Embryonic facial prominence (tissue), 1 donor: Measurements from ENCODE around the gene RTP4.

Source experiments
- DNase-seq: peaks from one replicate; pipeline ENCODE4 v3.0.0-alpha.2; 2016; ENCODE audit errors: extremely low spot score

Gene RTP4, protein sequence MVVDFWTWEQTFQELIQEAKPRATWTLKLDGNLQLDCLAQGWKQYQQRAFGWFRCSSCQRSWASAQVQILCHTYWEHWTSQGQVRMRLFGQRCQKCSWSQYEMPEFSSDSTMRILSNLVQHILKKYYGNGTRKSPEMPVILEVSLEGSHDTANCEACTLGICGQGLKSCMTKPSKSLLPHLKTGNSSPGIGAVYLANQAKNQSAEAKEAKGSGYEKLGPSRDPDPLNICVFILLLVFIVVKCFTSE

DNA sequence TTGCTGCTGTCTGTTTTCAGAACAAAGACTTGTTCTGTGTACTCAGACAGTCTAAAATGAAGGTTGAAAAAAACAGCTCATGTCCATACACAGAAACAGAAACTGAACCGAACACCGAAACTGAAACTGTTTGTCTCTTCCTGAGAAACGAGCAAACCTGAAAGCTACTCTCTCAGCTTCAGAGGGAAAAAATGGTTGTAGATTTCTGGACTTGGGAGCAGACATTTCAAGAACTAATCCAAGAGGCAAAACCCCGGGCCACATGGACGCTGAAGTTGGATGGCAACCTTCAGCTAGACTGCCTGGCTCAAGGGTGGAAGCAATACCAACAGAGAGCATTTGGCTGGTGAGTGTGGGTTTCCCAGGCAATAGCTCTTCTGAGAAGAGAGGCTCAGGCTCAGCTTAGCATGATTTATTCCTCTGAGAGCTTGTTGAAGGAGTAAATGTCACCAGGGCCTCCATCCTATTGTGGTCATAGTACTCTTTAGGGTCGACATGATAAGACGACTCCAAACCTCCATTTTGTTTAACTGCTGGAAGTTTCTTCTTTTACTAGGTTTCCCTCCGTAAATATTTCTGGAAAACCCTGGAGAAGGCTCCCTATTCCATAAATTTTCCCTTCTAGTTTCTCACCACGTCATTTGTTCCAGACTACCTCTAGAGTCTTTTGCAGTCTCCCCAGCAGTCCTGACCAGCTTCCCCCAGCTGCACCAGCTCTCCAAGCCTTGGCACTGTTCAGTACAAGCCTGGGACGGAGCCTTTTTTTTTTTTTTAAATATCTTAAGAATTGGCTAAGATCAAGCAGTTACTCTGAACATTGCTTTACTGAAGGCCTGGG, at the start of gene RTP4:
Gene RTP4, plus strand, starts transcription at position 135 of the 838 bp plus-strand sequence. Its CDS starts 57 bp downstream, at position 192.
- no peak for DNase-seq

DNA sequence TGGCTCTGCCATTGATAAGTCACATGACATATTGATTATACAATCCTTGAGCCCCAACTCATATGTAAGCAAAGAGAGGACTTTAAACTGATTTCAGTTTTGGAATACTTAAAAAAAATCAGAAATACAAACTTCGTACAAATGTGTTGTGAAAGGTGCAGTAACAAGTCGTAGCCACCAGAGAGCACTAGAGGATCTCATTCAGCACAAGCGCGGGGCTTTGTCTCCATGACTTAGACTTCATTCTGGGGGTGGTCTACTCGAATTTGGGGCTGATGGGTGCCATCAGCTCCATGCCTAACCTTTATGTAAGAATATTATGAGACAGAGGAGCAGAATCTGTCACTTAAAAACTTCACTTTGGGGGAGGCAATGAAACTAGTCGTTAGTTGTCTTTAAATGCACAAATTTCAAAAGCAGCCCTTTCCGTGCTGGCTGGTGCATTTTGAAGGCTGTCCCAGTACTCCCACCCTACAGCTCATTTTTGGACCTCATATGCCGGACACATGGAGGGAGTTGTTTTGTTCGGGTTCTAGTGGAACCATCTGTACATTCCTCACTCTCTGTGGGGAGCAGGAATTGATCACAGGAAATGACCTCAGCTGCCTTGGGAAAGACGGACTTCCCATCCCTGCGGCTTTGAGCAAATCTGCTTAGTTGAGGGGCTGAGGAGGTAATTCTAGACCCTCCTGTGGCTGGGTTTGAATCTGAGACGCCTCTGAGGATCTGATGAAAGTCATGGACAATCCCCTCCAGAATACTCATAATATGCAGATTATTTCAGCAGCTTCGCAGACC, 49.2 kb upstream of the RTP4 start:
- peak; percentile 28 for DNase-seq

DNA sequence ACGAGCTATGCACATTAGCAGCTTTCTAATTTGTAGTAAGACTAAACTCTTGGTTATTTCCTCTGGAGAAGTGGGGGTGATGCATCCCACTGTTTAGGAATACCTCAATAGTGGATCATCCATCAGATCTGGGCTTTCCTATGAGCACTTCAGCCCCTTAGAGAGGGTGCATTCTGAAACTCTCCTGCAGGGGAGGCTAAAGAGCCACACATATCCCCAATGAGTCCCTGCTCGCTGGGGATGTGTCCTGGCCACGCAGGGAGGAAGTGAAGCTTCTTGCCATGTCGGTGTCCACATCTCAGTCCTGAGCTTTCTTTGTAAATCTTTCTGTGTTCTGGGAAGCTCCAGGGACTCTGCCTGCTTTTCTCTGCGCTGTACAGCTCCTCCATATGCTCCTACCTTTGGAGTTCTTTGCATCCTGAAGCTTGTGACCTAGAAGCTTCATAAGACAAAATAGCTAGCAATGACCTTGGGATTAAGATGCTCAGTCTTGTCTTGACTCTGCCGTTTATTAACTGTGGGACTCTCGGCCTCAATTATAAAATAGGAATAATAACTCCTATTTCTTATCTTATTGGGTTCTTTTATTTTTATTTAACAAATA, 48.4 kb upstream of the RTP4 start:
- DNase-seq, result no peak

DNA sequence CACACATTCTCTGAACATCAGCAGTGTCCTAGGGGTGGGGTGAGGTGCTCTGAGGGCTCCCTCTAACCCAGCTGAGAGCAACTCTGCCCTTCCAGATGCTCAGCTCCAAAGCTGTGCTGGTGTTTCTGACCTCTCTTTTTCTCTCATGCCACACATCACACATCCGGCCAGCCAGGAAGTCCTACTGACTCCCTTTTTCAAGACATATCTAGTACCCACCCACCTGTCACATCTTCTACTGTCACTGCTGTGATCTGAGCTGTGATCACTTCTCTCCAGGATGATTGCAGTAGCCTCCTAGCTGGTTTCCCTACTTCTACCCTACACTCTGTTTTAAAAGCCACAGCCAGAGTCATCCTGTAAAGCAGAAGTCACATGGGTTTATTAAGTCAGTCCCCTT, 46.4 kb upstream of the RTP4 start:
- no peak for DNase-seq

DNA sequence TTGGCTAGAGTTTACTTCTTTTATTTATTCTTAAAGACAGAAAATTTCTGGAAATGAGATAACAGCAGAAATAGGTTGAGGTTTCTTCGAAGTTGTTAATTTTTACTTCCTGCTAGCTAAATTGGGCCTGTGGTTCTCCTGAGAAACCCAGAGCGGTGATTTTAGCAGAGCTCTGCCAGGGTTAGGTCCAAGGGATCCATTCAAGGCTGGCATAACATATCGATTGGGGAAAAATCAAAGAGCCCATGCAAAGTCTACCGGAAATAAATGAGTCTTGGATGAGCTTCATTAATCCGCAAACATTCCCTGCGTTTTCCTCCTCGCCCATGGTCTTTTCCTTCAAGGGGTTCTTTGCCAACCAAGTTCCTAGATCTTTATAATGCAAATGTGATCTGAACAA, 45.9 kb upstream of the RTP4 start:
- DNase-seq, result no peak

DNA sequence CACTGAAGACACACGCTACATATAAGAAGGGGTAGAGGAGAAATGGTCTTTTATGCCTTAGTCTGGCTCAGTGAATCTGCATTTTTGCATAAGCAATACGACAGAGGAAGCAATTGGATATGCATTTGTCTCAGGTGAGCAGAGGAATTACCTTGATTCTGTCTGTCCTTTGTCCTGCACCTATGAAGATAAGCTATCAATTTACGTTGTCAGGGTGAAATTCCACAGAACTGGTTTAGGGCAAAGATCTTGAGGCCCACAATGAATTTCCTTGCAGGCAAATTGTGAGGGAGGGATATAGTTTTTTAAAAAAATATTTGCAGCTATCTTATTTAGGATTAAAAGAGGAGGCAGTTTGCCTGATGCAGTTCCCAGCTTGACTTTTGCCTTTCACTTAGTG, 45.1 kb upstream of the RTP4 start:
- no peak for DNase-seq

DNA sequence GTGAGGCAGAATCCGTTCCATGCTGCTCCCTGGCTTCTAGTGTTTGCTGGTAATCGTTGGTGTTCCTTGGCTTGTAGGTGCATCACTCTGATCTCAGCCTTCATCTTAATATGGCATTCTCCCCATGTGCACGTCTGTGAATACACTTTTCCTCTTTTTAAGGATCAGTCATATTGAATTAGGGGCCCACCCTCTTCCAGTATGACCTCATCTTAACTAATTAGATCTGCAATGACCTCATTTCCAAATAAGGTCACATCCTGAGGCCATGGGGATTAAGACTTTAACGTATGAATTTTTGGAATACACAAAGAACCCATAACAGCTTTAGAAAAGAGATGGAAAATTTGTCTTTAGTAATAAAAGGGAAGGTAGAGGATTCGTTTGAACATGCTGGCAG, 42.6 kb upstream of the RTP4 start:
- DNase-seq, result no peak

DNA sequence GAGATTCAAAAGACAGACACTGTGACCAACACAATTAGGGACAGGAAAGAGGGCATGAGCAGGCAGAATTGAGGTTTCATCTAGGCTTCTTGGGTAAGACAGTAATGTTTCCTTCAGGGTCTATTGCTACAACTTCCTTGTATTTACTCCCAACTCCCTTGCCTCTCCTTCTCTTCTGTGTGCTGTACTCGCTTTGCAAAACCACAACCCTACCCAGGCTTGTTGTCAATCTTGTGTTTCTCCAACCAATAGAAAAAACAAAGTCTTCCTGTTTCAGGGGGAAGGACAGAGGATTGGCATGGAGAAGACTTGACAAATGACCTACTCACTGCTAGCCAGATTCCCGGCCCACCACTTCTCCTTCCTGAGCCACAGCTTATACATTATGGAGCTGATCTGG, 40.3 kb upstream of the RTP4 start:
- no peak for DNase-seq

DNA sequence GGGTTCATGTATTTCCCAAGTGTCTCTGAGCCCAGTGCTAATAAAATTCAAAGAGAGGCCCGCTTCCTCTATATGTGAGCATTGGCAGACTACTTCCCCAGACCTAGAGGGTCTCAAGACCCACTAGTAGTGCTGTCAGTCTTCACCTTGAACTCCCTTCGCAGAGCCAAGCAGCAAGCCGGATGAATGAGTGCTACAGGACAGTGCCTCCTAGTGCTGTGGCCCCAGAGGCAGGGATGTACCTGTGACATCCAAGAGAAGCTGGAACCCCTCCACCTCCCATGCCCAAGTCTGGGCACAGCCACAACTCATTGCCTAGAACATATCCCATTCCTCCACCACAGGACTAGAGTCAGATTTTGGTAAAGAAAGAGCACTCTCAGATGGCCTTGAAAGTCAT, 39.5 kb upstream of the RTP4 start:
- DNase-seq, result no peak

DNA sequence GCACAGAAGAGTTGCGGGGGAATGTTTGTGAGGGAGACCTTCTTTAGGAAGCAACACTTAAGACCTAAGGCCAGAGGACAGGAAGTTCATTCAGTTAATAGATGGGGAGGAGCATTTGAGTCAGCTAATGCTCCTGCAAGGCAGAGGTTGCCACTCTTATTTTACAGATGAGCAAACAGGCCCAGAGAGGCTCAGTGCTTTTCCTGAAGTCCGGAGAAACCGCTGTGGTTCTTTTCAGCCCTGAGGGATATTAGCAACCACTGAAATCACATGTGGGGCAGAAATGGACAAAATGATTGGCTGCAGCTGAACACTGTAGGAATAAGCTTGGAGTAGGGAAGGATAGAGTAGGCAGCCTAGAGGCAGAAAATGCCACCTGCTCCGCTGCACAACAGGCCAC, 33.3 kb upstream of the RTP4 start:
- no peak for DNase-seq

DNA sequence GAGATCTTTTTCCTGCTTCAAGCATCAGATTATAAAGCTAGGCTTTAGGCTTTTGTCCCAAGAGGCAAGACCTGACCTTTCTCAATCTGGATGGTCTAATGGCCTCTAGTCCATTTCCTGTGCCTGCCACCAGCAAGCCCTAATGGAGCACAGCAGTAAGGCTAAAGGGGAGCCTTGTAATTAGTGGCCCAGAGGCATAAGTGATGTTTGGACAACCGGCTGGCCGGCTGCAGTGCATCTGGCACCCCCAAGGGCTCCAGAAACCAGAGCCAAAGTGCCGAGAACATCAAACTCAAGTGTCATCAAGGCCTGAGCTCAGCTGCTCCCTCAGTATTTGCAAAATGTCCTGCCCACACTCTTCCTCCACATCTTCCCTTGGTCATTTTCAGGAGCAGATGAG, 31.9 kb upstream of the RTP4 start:
- DNase-seq, result no peak

DNA sequence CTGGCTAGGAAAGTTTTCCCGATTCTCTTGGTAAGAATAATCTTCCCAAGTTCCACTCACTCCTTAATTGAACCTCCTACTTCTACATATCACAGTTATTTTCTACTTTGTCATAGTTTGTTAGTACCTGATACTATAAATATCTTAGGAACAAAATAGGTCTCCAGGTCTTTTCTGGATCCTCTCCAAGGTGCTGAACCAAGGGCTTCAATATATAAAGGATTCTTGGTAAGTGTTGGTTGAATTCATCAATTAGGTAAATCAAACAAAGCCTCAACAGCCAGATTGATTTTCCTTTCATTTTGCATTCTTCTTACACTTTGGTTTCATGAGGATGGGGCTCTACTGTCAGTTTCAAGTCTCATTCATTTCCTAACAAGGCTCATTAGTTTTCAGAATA, 27.6 kb upstream of the RTP4 start:
- DNase-seq, result no peak

DNA sequence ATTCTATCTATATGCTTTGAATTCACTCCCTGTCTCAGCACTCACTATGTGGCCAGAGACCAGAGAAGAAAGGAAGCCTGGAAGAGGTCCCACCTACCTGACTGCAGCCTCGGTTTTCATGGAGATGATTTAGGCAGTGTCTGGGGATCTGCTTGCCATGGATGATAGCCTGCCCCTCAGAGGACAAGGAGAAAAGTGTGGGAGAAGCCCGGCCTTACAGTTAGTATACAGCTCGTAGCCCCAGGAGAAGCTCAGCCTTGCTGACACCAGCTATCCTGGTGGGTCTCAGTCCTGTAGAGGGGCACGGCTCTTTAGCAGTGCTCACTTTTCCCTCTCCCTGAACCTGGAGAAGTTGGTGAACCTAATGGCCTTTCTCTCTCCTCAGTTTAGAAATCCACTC, 25.9 kb upstream of the RTP4 start:
- no peak for DNase-seq

DNA sequence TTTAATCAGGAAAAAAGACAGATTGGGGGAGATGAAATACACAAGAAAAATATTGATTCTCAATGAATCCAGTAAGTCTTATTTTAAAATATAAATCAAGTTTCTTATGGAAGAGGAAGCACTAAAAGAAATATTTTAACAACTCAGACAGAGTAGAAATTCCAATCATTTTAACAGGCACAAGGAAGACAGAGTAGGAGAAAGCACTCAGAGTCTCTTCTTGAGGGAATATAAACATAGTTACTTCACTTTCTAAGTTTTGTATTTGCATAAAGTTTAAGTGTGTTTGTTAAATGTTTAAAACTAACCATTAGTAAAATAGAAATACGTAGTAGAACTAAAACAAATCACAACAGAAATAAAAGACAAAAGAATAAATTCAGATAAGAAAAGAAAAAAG, 24.5 kb upstream of the RTP4 start:
- DNase-seq, result no peak

DNA sequence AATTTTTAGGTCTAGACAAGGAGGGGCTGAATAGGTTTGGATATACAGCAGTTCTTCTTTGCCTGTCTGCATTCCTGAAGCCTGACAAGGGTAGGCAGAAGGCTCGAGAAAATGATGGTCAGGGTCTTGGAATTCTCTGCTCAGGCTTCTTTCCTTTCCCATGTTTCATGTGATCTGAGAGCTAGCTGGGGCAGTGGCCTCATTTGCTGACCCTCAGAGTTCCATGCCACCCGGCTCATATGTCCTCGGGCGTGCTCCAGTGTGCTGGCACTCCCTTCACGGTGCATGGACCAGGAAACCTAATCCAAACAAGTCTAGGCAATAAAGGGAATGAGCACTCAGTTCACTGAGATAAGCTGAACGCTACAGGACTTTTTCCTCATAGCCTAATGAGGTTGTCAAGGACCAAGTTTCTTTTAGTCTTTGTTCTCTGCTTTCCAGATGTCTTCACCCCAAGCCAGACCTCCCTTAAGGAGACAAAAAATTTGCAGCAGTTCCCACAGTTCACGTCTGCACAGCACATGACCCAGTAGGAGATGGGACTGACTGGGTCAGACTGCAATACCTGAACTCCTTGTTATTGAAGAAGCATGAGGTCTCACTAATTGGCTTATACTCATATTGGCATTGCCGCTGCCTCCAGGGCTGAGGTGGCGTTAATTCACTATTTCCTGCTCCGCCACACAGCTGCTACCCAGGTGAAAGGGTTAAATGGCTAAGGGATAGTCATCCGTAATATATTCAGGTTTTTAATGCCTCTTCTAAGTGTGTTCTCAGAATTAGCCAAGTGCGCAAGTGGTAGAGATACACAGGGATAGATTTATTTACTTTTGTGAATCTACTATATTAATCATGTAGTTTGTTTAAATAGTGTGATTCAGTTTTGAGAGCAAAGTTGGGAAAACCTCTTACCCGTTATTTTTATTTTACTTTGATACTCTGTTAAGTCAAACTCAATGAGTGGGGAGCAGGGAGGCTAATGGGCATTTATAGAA, 15.3 kb upstream of the RTP4 start:
- no peak for DNase-seq

DNA sequence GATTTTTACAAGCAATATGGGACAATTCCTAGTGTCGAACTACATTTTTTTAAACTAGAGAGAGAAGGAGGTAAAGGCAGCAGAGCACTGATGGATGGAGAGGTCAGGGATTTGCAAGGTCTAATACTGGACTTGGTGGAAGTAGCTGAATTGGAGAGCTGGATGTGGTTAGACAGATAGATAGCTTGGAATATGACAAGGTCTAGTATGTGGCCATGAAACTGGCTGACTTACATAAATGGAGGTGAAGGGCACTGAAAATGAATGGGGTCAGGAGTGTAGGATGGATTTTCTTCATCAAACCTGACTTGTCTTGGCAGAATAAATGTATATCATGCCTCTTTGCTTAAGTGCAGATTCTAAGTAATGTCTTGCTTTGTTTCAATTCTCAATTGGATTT, 10.1 kb upstream of the RTP4 start:
- DNase-seq, result no peak

DNA sequence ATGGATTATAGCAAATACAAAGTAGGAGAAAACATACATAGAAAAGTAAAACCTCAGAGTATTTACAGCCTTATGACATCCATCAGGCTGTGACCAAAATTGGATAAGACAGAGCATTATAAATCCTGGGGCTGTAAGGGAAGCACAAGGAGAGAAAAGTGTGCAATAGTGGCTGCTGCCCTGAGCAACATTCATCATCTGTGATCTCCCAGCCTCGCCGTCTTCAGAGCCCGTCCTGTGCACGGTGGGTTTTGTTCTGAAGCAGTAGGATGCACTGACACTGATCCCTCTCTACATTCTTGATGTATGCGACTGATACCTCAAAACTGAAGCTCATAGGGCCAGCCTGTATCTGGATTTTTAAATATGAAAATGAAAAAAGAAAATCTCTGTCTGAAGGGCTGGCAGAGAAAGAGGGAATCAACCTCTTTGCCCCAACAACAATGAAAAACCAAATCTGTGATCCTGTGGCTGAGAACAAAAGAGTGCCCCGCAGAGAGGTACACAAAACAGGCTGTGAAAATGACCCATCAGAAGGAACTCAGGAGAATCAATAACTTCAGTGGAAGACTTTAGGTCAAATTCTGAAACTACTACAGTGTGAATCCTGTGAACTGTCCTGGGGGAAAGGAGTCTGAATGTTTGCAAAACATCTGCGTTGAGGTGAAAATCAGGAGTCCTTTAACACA, 8.2 kb upstream of the RTP4 start:
- no peak for DNase-seq

DNA sequence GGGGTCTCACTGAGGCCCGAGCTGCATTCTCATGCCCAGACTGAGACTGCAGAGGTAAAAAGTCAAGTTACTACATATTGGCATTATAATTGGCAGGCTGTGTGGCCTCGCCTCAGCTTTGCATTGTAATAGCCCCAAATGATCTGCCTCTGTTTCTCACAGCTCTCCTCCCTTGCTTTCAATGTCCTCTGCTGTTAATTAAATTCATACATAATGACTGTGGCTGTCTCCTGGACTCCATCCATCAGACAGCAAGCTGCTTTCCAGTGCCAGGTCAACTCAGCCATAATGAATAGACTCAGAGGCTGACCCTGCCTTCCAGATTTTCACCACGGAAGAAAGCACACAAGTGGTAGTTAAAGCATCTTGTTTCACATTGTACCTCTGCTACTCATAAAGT, 7.6 kb upstream of the RTP4 start:
- no peak for DNase-seq

DNA sequence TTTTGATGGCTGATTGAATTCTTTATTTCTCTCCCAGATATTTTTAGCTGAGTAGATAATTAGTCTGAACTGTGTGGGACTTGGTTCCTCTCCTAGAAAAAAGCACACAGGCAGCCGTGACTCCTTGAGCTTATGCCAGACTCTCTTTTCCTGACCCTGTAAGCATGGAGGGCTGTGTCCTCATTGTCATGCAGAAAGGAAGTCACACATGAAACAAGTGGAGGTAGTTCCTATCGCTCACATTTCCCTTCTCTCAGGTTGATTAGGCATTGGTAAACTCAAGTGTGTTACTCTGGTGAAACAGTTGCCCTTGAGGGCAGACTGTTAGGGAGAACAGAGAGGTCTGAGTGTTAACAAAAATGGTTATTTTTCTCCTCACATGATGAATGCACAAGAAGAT, 6.3 kb upstream of the RTP4 start:
- no peak for DNase-seq

DNA sequence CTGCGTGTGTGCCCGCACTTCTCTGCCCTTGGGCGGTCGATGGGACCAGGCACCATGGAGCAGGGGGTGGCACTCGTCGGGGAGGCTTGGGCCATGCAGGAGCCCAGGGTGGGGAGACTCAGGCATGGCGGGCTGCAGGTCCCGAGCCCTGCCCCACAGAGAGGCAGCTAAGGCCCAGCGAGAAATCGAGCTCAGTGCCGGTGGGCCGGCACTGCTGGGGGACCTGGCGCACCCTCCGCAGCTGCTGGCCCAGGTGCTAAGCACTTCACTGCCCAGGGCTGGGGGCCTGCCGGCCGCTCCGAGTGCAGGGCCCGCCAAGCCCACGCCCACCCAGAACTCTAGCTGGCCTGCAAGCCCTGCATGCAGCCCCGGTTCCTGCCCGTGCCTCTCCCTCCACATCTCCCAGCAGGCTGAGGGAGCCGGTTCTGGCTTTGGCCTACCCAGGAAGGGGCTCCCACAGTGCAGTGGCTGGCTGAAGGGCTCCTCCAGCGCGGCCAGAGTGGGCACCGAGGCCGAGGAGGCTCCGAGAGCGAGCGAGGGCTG, 553 bp upstream of the RTP4 start:
- DNase-seq, result no peak
